ENCODE data around the gene SLC5A10. TPM values are rescaled to one million over a fixed set of nuclear protein-coding genes. Genes with fewer than 3 reads are reported as not detected.

The SLC5A10 gene
- total RNA-seq, 1 experiment from 2014 or later, result not detected

DNA sequence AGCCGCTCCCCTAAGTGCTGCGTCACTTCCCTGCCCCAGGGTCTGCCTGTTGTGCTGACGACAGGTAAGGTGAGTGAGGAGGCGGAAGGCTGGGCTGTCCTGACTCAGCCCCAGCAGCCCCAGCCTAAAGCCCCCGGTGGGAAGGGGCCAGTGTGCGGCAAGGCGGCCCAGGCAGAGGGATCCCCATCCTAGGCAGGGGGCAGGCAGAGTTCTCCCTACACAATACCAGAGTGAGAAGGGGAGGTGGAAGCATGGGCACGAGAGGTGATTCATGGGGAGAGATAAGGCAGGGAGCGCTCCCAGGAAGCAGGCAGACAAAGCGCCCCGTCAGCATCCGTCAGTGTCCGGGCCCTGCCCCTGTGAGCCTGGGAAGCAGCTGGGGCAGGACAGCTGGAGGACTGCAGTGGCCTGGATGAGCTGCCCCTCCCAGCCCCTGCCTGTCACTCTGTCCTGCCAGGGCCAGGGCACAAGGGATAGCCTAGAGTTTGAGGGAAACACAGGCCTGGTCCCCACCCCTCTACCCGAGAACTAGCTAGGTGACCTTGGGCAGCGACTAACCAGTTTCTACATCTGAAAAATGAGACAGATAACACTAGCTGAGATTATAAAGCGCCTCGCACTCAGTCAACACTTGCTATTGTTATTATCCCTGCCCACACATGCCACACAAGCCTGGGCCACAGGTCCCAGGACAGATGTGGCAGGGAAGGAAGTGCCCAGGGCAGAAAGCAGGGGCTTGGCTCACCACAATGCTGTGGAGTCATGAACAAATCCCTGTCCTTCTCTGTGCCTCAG is 48.8 kb downstream of the SLC5A10 start:
- no peak for DNase-seq (ENCODE audit: extremely low read depth, low read depth)

DNA sequence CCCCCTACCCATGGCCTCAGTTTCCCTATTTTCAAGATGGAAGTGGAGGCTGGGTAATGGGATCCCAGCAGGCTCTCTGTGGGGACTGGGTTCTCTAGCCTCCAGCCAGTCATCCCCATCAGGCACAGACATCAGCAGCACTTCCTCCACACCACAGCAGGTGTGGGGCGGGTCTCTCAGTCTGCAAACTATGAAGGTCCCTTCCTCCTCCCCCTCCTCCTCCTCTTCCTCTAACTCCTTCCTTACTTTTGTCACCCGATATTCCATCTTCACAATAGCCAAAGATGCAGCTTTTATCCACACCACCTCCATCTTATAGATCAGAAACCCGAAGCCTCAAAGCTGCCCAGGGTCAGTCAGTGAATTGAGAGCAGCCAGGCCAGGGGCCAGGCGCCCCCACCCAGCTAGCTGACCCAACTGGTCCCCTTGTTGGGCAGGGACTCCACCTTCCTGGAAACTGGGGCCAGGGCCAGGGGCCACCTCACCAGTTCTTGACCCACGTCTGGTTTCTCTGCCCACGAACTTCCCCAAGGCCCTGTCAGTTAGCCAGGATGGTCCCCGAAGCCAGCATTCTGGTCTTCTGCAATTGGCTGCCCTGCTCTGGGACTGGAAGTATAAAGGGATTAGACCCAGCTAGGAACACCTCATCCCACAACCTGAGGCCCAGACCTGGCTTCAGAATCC is 50.1 kb downstream of the SLC5A10 start:
- DNase-seq (ENCODE audit: extremely low read depth, low read depth), result no peak

DNA sequence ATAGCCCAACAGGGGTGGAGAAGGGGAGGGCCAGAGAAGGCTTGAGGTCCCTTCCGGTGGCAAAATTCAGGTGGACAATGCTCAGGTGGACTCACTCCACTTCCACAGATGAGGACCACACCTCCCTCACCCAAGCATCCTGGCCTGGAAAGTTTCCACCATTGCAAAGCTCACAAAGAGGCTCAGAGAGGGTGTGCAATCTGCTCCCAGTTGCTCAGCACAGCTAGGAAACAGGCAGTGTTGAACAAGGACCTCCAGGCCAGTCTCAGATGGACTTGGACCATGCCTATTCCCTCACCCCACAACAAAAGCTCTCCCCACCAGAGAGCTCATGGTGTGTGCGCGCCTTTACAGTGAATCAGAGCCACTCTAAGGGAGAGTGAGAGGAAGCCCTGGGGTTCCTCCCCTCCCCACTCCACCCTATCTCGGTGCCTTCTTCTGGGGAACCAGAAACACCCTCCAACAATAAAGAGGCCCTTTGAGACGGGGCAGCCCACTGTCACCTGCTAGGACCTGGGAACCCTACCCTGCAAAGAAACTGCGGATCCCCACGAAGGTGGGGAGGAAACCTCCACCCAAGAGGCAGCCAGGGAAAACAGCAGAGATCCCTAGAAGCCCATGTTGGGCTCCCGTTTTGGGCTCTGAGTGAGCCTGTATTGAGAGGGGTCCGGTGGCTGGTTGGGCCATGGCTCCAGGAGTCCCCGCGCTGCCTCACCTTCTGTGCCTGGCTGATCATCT is 51.0 kb downstream of the SLC5A10 start:
- DNase-seq (ENCODE audit: extremely low read depth, low read depth), result no peak

DNA sequence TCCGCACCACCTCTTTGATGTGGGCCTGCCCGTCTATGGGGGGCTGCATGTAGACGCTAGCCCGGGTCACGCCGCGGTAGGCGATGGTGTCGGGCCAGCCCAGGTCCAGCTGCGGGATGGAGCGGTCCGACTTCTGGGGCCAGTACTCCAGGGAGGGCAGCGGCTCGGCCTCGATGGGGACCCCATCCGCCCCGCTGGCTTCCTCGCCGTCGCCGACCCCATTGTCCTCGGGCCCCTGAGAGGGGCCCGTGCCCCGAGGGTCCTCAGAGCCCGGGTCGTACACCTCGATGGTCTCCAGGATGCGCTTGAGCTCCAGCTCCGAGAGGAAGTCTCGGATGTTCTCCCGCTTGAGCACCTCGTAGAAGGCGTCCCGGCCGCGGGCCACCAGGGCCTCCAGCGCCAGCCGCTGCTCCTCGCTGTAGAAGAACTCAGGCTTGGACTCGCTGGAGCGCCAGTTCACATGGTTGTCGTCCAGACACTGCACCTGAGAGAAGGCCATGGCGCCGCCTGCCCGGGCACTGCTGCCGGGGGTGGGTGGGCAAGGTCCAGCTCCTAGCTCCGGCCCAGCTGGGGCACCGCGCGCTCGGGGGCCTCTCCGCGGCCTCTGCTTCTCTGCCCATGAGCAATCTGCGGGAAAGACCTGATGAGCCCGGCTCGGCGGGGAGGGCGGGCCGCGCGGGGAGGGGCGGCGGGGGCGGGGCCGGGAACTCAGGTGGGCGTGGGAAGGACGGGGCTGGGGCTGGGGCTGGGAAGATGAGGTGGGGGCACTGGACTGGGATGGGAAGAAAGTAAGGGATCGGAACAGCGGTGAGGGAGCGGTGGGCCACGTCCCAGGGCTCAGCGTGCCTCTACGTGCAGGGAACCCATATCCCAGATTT is 51.8 kb downstream of the SLC5A10 start:
- DNase-seq (ENCODE audit: extremely low read depth, low read depth), result peak; percentile 32

DNA sequence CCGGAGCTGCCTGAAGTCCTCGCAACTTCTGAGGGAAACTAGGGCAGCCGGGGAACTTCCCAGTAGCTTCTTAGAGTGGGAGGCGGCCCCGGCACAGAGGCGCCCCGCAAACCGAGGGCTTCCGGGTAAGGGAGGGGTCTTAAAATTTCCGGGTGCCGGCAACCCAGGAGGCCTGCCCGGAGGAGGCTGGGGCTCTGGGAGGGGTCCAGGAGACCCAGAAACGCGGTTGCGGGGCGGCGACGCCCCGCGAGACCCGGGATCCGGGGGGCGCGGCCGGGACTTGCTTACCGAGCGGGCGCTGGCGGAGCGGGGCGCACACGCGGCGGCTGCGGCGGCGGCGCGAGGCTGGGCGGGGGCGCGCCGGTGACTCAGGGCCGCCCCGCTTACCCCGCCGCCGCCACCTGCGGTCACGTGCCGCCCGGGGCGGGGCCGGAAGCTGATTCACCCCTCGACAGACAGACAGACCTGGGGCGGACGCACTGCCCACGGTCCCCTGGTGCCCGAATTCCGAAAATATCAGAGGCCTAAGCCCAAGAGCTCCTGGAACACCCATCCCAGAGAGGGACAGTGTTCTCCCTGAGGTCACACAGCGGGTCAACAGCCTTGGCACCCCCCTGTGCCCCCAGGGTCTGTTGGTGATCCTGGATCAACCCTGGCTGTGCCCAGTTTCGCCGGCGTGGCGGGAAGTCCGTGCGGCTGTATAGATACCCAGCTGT is 52.6 kb downstream of the SLC5A10 start, which contains the start of gene FAM83G:
Gene FAM83G, minus strand, starts transcription at position 344 of the 716 bp plus-strand sequence. CDS start 723 bp downstream, outside the sequence.
- peak; percentile 59 for DNase-seq (ENCODE audit: extremely low read depth, low read depth)

DNA sequence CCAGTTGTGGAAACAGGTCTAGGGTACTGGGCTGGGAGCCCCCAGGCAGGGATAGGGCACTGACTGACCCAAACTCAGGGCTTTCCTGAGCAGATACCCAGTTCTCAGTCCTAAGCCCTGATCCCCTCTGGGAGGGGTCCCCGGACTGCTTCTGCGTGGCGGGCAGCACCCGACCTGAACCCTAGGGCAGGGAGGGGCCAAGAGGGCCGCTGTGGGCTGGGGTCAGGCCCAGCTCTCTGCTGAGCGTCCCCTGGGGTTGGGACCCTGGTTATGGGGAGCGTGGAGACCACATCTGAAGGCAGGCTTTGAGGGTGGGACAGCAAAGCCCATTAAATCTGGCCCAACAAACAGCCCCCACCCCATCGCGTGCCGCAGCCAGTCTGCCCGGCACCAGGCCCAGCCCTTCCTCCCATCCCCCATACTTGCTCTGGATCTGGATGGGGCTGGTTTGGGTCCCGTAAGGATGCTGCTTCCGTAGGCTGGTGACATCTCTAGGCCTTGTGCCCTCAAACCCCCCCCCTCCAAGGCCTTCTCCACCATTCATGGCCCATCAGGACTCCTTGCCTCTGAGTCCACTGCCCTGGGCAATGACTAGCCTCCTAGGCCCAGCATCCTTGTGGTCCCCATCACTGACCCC is 53.3 kb downstream of the SLC5A10 start:
- DNase-seq (ENCODE audit: extremely low read depth, low read depth), result no peak

DNA sequence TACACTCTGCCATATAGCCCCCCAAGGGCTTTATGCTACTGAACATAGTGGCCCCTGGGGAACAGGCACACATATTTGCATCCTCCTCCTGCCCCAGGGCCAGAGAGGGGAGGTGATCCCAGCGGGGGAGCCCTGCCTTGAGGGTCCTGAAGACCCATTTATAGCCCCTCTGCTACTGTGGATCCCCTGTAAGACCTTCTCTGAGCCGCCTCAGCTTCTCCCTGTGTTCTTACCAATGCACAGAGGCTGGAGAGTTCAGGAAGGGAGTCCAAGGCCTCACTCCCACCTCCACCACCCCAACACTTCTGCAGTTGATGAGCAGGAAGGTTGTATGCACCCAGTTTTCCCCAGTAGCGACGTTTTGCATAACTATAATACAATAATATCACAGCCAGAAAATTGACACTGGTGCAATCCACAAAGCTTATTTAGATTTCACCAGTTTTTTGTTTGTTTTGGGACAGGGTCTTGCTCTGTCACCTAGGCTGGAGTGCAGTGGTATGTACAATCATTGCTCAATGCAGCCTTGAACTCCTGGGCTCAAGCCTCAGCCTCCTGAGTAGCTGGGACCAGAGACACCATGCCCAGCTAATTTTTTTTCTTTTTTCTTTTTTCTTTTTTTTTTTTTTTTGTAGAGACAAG is 53.9 kb downstream of the SLC5A10 start:
- DNase-seq (ENCODE audit: extremely low read depth, low read depth), result no peak

DNA sequence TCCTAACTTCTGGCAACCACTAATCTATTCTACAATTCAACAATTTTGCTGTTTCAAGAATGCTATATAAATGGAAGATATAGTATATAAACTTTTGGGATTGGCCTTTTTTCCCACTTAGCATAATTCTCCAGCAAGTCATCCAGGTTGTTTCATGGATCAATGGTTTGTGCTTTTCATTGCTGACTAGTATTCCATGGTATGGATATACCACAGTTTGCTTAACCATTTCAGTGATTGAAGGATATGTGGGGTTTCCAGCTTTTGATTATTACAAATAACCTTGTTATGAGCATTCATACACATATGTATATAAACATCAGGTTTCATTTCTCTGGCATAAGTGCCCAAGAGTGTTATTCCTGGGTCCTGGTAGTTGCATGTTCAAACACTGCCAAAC is 54.7 kb downstream of the SLC5A10 start:
- no peak for DNase-seq (ENCODE audit: extremely low read depth, low read depth)

DNA sequence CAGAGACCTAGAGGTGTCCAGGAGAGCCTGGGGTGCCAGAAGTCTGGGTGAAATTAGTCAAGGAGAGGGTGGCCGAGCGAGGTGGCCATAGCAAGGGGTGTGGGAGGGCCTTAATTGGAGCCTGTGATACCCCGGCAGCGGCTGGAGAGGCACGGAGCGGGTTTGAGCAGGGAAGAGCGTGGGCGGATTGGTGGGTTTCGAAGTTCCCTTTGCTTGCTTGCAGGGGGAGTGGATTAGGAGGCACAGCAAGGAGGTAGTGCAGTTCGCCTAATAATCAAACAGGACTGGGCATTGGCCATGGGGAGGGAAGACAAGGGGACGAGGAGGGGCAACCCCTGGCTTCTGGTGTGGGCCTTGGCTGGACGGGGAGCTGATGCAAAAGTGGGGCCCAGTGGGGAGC is 58.0 kb downstream of the SLC5A10 start:
- DNase-seq (ENCODE audit: extremely low read depth, low read depth), result no peak

DNA sequence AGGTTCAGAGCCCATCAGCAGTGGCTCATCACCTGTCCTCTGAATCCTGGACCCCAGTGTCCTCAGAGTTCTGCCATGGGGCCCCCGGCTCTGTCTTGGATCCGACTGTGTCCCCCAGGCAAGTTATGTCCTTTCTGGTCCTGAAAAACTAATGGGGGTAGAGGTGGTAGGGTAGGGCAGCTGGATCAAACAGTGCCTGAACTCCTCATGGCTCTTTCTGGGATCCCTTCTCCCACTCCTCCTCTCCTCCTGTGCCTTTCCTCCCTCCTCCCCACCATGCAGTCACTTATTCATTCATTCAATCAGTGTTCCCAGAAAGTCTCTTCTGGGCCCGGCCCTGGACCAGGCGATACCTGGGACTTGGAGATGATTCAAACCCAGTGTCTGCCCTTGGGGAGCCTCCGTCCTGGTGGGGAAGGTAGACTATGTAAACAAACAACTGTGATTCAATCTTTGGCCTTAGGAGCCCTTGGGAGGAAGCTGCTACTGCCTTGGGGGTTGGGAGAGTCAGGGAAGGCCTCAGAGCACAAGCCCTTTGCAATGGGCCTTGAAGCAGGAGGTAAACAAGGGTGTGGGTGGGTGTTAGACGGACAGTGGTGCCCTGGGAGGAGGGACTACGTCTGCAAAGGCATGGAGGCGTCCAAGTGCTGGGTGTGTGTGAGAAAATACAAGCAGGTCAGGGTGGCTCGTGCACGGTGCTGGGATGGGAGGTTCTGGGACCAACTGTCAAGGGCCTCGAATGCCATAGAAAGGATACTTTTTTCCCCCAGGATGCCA is 59.0 kb downstream of the SLC5A10 start:
- no peak for DNase-seq (ENCODE audit: extremely low read depth, low read depth)

DNA sequence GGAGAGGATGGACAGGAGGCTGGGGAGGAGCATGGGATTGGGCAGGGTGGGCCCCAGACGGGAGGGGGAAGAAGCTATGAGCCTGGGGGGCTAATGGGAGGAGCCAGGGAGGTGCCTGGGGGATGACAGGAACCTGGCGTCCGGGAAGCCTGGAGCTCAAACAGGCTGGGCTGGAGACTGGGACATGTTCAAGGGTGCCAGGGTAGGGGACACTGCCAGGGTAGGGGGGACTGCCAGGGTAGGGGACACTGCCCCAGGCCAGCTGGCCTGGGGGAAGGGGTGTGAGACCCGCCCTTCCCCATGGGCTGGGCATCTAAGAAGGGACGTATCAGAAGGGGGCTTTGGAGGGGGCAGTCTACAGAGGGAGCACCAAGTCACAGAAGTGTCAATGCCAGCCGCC is 59.6 kb downstream of the SLC5A10 start:
- DNase-seq (ENCODE audit: extremely low read depth, low read depth), result no peak

DNA sequence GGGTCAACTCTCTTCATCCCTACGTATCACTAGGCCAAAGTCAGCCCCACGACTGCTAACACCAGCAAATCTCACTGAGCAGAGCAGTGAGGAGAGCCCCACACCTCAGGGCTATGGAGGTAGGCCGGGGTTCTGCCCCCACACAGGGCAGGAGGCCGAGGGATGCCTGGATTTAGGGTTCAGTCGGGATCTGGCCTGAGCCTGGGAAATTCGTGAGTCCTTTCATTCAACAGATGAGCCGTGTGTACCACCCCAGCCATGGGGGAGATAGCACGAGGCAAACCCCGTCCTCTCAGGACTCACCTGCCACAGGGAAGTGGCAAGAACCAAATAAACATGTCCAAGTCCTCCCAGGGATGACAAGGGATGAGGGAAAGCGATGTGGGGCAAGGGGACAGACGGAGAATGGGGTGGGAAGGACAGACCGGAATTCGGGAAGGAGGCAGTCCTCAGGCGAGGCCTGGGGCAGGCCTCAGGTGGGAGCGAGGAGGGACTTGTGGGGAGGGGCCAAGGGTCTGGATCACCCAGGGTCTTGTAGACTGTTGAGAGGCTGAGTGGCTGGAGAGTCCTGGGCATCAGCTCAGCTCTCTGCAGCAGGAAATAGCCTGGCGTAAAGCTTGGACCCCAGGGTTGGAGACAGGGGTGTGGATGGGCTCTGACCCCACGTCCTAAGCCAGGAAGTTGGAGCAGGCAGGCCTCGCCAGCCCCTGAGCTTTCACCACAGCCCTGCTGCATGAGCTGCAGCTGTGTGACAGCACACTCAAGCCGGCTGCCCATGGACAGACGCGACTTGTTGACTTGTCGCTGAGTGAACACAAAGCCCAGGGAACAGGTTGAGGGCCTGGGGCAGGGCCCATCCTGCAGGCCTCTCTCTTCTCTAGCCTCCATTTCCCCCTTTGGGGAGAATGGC is 60.5 kb downstream of the SLC5A10 start:
- no peak for DNase-seq (ENCODE audit: extremely low read depth, low read depth)

DNA sequence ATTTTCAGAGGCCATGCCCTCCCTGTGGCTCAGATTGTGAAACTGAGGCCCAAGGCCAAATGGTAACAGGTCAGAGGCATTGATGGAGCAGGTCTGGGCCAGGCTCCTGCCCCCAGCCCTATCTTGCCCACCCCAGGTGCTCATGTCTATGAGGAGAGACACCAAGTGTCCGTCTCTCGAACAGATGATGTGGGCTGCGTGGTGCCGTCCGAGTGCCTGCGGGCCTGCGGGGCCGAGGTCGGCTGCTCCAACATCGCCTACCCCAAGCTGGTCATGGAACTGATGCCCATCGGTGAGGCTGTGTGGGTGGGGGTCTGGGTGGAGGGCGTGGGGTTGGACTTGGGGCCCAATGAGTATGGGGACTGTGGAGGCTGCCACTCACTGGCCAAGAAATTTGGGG is 61.3 kb downstream of the SLC5A10 start:
- no peak for DNase-seq (ENCODE audit: extremely low read depth, low read depth)

DNA sequence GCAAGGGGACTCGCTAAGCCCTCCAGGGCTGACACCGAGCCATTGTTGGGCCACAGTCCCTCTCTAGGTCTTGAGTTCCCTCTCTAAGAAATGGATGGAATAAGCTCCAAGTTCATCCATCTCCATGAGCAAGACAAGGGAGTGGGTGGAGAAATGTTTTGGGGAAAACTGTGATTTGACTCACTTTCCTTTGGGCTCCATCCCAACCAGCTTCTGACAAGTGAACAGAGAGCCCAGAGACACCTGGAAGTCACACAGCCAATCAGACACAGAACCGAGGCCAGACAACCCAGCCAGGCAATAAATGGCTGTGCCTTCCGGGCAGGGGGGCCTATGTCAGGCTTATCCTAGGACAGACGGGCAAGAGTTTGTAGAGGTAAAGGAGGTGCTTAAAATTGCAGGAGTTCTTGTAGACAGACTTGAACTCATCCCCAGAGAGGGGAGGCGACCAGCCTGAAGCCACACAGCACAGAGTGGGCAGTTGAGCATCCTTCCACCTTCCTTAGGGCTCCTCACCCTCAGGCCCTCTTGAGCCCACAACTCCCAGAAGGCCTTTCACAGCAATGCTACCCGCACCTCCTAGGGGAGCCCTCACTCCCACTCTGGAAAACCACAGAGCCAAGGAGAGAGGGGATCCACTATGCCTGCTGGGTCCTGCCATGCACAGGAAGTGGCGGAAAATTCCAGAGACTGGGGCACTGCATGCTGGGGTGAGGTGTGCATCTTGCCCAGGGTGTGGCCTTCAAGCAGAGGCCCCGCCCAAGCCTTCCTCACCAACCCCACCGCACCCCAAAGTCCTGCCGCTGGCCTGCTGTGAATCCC is 62.1 kb downstream of the SLC5A10 start:
- no peak for DNase-seq (ENCODE audit: extremely low read depth, low read depth)

DNA sequence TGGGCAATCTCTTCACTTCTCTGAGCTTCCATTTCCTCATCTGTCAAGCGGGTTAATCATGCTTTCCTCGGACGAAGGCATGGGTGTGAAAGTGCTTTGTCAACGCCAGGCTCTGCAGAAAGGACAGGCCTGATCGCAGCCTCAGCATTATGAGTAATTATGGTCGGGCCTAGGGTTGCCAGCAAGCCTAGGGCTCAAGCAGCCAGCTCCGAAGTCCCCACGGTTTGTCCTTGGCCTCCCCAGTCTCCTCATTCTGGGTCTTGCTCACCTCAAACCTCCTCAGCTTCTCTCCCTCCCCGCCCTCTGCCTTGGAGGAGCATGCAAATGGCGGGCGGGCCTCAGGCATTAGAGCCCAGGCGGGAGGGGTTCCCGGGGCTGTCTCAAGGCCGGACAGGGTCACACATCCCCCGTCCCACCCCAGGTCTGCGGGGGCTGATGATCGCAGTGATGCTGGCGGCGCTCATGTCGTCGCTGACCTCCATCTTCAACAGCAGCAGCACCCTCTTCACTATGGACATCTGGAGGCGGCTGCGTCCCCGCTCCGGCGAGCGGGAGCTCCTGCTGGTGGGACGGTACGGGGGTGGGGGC is 62.8 kb downstream of the SLC5A10 start:
- no peak for DNase-seq (ENCODE audit: extremely low read depth, low read depth)

DNA sequence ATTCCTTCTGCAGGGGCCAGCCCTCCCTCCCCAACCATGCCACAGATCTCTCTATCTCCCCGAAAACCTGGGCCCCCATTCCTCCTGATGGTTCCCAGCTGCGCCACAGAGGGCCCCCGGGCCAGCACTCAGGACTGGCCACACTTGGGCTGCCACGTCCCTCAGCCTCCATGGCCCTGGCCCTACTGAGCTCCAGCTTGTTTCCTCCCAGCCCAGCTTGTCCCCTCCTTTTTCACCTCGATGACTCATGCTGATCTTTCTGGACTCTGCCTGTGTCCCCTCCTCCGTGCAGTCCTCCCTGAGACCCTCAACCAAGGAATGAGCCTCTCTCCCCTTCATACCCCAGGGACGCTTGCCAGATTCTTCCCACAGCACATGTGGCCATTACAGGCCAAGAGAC is 63.5 kb downstream of the SLC5A10 start:
- DNase-seq (ENCODE audit: extremely low read depth, low read depth), result no peak
